ENCODE measurements around the gene TOB2. TPM values are rescaled to one million over a fixed set of nuclear protein-coding genes. Genes with fewer than 3 reads are reported as not detected.

The TOB2 gene
- total and polyA plus RNA-seq, 9 of the 15 experiments (the other 6 are each of a cell fraction or from before 2014, with no cell fraction given) = 3.3 to 20.5 (median 7.3) TPM

DNA sequence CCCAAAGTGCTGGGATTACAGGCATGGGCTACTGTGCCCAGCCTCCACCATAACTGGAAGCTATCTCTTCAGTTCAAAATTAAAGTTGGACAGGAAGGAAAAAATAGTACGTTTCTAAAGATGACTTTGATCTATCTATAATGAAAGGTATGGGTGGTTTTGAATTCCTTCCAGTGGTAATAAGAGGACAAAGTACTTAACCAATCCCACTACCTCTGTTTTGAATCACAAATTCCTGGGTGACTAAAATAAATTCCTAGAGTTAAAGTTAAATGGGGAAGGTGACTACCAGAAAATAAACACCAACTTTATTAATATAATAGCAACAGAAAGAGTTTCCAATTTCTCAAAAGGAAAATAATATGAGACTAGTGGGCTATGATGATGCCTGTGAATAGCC is 12.8 kb upstream of the TOB2 start:
- no peaks in the 10 kb centered on the region for H3K27me3 ChIP-seq (ENCODE audit: control insufficient read depth in 2 of 2, insufficient read depth in 2 of 2, low read length in 2 of 2)
- H3K79me2 ChIP-seq (ENCODE audit: control insufficient read depth, insufficient read depth, low read length) = no peaks in the 10 kb centered on the region
- H3K4me3 ChIP-seq = no peak overlapping the region
- H3K9ac ChIP-seq (ENCODE audit: insufficient read depth in 1 of 2, low read depth in 2 of 2, low read length in 2 of 2) = no peak overlapping the region
- H3K9me3 ChIP-seq (replicated peaks; ENCODE audit: control insufficient read depth, insufficient read depth, low read depth, low read length) = no peaks in the 10 kb centered on the region
- no peak for DNase-seq (ENCODE audit: extremely low read depth in 1 of 4, low spot score in 3 of 4)
- H3K9me1 ChIP-seq (ENCODE audit: control insufficient read depth, insufficient read depth, low read length) = no peaks in the 10 kb centered on the region
- intact Hi-C loops (cut with micrococcal nuclease) (no loop called here), in situ Hi-C loops (cut with MboI) (no loop called here)
- CTCF ChIA-PET (ENCODE audit: low intra/inter-chr PET ratio) = no interaction called here
- BruUV-seq (replicated peaks) = no TSS peak
- peaks cover 52% of the 10 kb centered on the region for H3K36me3 ChIP-seq (ENCODE audit: control insufficient read depth, insufficient read depth, low read length)
- no peak overlapping the region for H3K4me2 ChIP-seq (ENCODE audit: insufficient read depth, low read length)
- H2AFZ ChIP-seq (ENCODE audit: low read depth, low read length) = no peak overlapping the region
- H3K4me1 ChIP-seq (replicated peaks in 1 of 2; ENCODE audit: control insufficient read depth in 2 of 2, insufficient read depth in 2 of 2, low read length in 2 of 2) = no peaks in the 10 kb centered on the region
- POLR2A ChIA-PET = interaction anchor here (1.1 to 3.1 kb wide), 4 partner anchors 9 to 20 kb away, joined by 4 to 13 read pairs (median 8); partner anchors contain the start of genes ACO2, PHF5A and TOB2
- no peak for ATAC-seq
- no peak overlapping the region for H3K27ac ChIP-seq (ENCODE audit: extremely low read depth, low read depth, low read length)
- no peaks in the 10 kb centered on the region for H4K20me1 ChIP-seq (replicated peaks; ENCODE audit: control insufficient read depth, insufficient read depth, low read length)
- no peak for FAIRE-seq
- WGBS (ENCODE audit: insufficient coverage, low coverage, missing lambda C conversion rate) = 100% methylated on average over 1 of the region's 1 CpG
- TF ChIP-seq, protein P1, sequence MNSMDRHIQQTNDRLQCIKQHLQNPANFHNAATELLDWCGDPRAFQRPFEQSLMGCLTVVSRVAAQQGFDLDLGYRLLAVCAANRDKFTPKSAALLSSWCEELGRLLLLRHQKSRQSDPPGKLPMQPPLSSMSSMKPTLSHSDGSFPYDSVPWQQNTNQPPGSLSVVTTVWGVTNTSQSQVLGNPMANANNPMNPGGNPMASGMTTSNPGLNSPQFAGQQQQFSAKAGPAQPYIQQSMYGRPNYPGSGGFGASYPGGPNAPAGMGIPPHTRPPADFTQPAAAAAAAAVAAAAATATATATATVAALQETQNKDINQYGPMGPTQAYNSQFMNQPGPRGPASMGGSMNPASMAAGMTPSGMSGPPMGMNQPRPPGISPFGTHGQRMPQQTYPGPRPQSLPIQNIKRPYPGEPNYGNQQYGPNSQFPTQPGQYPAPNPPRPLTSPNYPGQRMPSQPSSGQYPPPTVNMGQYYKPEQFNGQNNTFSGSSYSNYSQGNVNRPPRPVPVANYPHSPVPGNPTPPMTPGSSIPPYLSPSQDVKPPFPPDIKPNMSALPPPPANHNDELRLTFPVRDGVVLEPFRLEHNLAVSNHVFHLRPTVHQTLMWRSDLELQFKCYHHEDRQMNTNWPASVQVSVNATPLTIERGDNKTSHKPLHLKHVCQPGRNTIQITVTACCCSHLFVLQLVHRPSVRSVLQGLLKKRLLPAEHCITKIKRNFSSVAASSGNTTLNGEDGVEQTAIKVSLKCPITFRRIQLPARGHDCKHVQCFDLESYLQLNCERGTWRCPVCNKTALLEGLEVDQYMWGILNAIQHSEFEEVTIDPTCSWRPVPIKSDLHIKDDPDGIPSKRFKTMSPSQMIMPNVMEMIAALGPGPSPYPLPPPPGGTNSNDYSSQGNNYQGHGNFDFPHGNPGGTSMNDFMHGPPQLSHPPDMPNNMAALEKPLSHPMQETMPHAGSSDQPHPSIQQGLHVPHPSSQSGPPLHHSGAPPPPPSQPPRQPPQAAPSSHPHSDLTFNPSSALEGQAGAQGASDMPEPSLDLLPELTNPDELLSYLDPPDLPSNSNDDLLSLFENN (IDR thresholded peaks at IDR 0.05; ENCODE audit: low read depth in 2 of 2, low read length in 2 of 2) = no peak
- TF ChIP-seq KDM5B (IDR thresholded peaks at IDR 0.05; ENCODE audit: insufficient replicate concordance, low read depth, low read length) (no peak), CREM (IDR thresholded peaks at IDR 0.05; ENCODE audit: low read depth) (no peak), MED1 (CRISPR knock-in tag; IDR thresholded peaks at IDR 0.05; ENCODE audit: borderline replicate concordance) (no peak), HDAC1 (IDR thresholded peaks at IDR 0.05) (no peak), LCOR (CRISPR knock-in tag; IDR thresholded peaks at IDR 0.05) (no peak), THRA (IDR thresholded peaks at IDR 0.05) (no peak), CHCHD3 (CRISPR knock-in tag; IDR thresholded peaks at IDR 0.05) (no peak), RUNX1 (IDR thresholded peaks at IDR 0.05; ENCODE audit: low read depth) (no peak), MEF2A (IDR thresholded peaks at IDR 0.05; ENCODE audit: control insufficient read depth, low read depth, low read length) (no peak)

All from K562 (cell line).